A549 (cell line): ENCODE results near the gene MED12L. TPM values are rescaled to one million over a fixed set of nuclear protein-coding genes. Genes with fewer than 3 reads are reported as not detected.

Source experiments
- ATAC-seq, 2 experiments: fragments of 200-7000 bp in 1 of 2; fragments of >200 bp in 1 of 2; cut with Nextera tagmentation in 1 of 2; cut with Tn5 transposase in 1 of 2; 3 replicates each; pipeline versions ENCODE4 v1.8.0 to v1.9.1; 2018 to 2020; ENCODE audit warnings: mild to moderate bottlenecking in 1 of 2, moderate library complexity in 1 of 2
- CTCF ChIA-PET: fragments of 300-600 bp; sonication (Branson Sonifier 250); formaldehyde crosslinking; extraction: SDS; loops from one replicate; lab custom pipeline; 2021; ENCODE audit warnings: antibody characterized with exemption, inconsistent platforms; lab: Yijun Ruan, JAX
- POLR2A ChIA-PET: fragments of 350-600 bp; formaldehyde crosslinking; extraction: SDS; loops from one replicate; lab custom pipeline; 2021; ENCODE audit warnings: antibody characterized with exemption, inconsistent platforms; lab: Yijun Ruan, JAX
- DNase-seq, 2 experiments: peaks; one replicate each; pipeline versions ENCODE4 v3.0.0 to v3.0.0-alpha.2; 2011 to 2016; ENCODE audit warnings: low read depth in 1 of 2, low spot score in 1 of 2
- FAIRE-seq: peaks from 2 replicates; lab custom pipeline; 2011; peaks lifted over from hg19 to GRCh38; lab: Jason Lieb, UNC
- H3K27ac ChIP-seq, 2 experiments: fragments of >200 bp; sonication (Bioruptor Twin); formaldehyde crosslinking; 3 replicates each; pipeline ENCODE4 v1.5.1; 2016 to 2017
- H3K4me1 ChIP-seq: fragments of >200 bp; sonication (Bioruptor Twin); formaldehyde crosslinking; 3 replicates; pipeline ENCODE4 v1.6.1; 2016
- H3K4me2 ChIP-seq: fragments of >200 bp; sonication (Bioruptor Twin); formaldehyde crosslinking; 3 replicates; pipeline ENCODE4 v1.6.1; 2016
- H3K4me3 ChIP-seq: fragments of >200 bp; sonication (Bioruptor Twin); formaldehyde crosslinking; 3 replicates; pipeline ENCODE4 v1.5.1; 2016
- H3K9me3 ChIP-seq: fragments of >200 bp; sonication (Bioruptor Twin); formaldehyde crosslinking; 3 replicates; pipeline ENCODE4 v1.6.1; 2016
- CHD2 ChIP-seq: fragments of 150-350 bp; IDR thresholded peaks from 2 replicates; pipeline ENCODE4 v1.6.1; 2014; ENCODE audit warnings: low read length; ENCODE audit not compliant: partially characterized antibody
- FOXS1 ChIP-seq: fragments of 250-450 bp; sonication (Bioruptor Pico); IDR thresholded peaks from 2 replicates; pipeline ENCODE4 v1.5.0; 2020; ENCODE audit warnings: mild to moderate bottlenecking, moderate library complexity
- GATA3 ChIP-seq: IDR thresholded peaks from 2 replicates; pipeline ENCODE4 v1.6.1; 2012; ENCODE audit warnings: borderline replicate concordance
- HDAC2 ChIP-seq: fragments of 200-600 bp; sonication (generic); IDR thresholded peaks from 2 replicates; pipeline ENCODE4 v1.6.1; 2016
- HES2 ChIP-seq: fragments of >200 bp; sonication (Bioruptor Twin); formaldehyde crosslinking; IDR thresholded peaks from 2 replicates; pipeline ENCODE4 v1.6.1; 2016
- HEYL ChIP-seq: fragments of 250-450 bp; sonication (Bioruptor Pico); IDR thresholded peaks from 2 replicates; pipeline ENCODE4 v1.8.0; 2021; ENCODE audit warnings: mild to moderate bottlenecking, moderate library complexity
- HMGXB4 ChIP-seq: fragments of 250-450 bp; sonication (Bioruptor Pico); IDR thresholded peaks from 2 replicates; pipeline ENCODE4 v1.5.0; 2021; ENCODE audit warnings: mild to moderate bottlenecking, moderate library complexity, borderline replicate concordance
- HOXA7 ChIP-seq: fragments of 250-450 bp; sonication (Bioruptor Pico); IDR thresholded peaks from 2 replicates; pipeline ENCODE4 v1.5.0; 2020; ENCODE audit warnings: mild to moderate bottlenecking, moderate library complexity
- JUN ChIP-seq, 2 experiments: fragments of >200 bp; sonication (Bioruptor Twin); formaldehyde crosslinking; IDR thresholded peaks; 2 replicates in 1 of 2; 3 replicates in 1 of 2; pipeline ENCODE4 v1.6.1; 2016 to 2017
- MAX ChIP-seq: IDR thresholded peaks from 2 replicates; pipeline ENCODE4 v1.6.1; 2012
- NPAS2 ChIP-seq: fragments of 250-450 bp; sonication (Bioruptor Pico); IDR thresholded peaks from 2 replicates; pipeline ENCODE4 v1.8.0; 2022; ENCODE audit warnings: mild to moderate bottlenecking, moderate library complexity, borderline replicate concordance
- NR3C1 ChIP-seq: fragments of >200 bp; sonication (Bioruptor Twin); formaldehyde crosslinking; IDR thresholded peaks from 3 replicates; pipeline ENCODE4 v1.6.1; 2017
- PBX3 ChIP-seq: IDR thresholded peaks from 2 replicates; pipeline ENCODE4 v1.6.1; 2012
- POLR2A ChIP-seq: IDR thresholded peaks from 2 replicates; pipeline ENCODE4 v1.6.1; 2012; ENCODE audit warnings: mild to moderate bottlenecking, low read length
- POLR2AphosphoS2 ChIP-seq: conservative IDR thresholded peaks from 2 replicates; pipeline ENCODE4 v1.6.1; 2012; ENCODE audit warnings: low read length, improper control_type of control experiment, inconsistent platforms
- RCOR1 ChIP-seq: fragments of 150-350 bp; IDR thresholded peaks from 2 replicates; pipeline ENCODE4 v1.6.1; 2014; ENCODE audit warnings: antibody characterized with exemption, low read length, low read depth
- REST ChIP-seq: fragments of 200-600 bp; sonication (generic); IDR thresholded peaks from 2 replicates; pipeline ENCODE4 v1.6.1; 2016; ENCODE audit warnings: antibody characterized with exemption, mild to moderate bottlenecking, moderate library complexity
- RNF2 ChIP-seq: fragments of 200-600 bp; sonication (generic); IDR thresholded peaks from 2 replicates; pipeline ENCODE4 v1.6.1; 2016; ENCODE audit warnings: low read depth, mild to moderate bottlenecking, antibody characterized with exemption, moderate library complexity, borderline replicate concordance
- TP53 ChIP-seq: fragments of 250-450 bp; sonication (Bioruptor Pico); IDR thresholded peaks from 2 replicates; pipeline ENCODE4 v1.5.0; 2021; ENCODE audit warnings: mild to moderate bottlenecking, moderate library complexity
- USF2 ChIP-seq: fragments of 450-650 bp; IDR thresholded peaks from 2 replicates; pipeline ENCODE4 v1.6.1; 2014; ENCODE audit warnings: antibody characterized with exemption
- ZC3H11A ChIP-seq: fragments of 450-650 bp; IDR thresholded peaks from 2 replicates; pipeline ENCODE4 v1.6.1; 2014; ENCODE audit warnings: antibody characterized with exemption, mild to moderate bottlenecking
- ZFP36 ChIP-seq: fragments of 450-650 bp; IDR thresholded peaks from 2 replicates; pipeline ENCODE4 v1.6.1; 2014; ENCODE audit warnings: borderline replicate concordance; ENCODE audit not compliant: partially characterized antibody
- ZNF302 ChIP-seq: fragments of 250-450 bp; sonication (Bioruptor Pico); IDR thresholded peaks from 2 replicates; pipeline ENCODE4 v1.9.0; 2021; ENCODE audit warnings: inconsistent platforms, mild to moderate bottlenecking, moderate library complexity
- WGBS: methylation state at CpG from one replicate; pipeline ENCODE4 v1.1.6; 2017; ENCODE audit errors: missing lambda C conversion rate; 5-methylcytosine and 5-hydroxymethylcytosine counted together
- polyA plus RNA-seq, 4 experiments: library from polyadenylated mRNA; depleted of rRNA in 3 of 4; stranded (reverse); fragments of >200 nt; fragmentation: RNase III in 1 of 4; extraction: RNeasy Plus Mini Kit Qiagen cat#74134 plus additional on column Dnase treatment in 1 of 4; gene quantifications; 2 replicates in 3 of 4; 3 replicates in 1 of 4; pipeline ENCODE4 v1.2.3, GENCODE V29; 2011 to 2017

Gene MED12L
- polyA plus RNA-seq, 2 of the 4 experiments (the other 2 are of a cell fraction) = 0.32 to 0.63 TPM

GRCh38 chr3:151113343-151113742 is 27.9 kb downstream of the MED12L start:
- DNase-seq (no peak), FAIRE-seq (no peak), ATAC-seq (no peak)
- Histone ChIP-seq H3K4me3 (no peak overlapping the region), H3K4me2 (no peak overlapping the region), H3K9me3 (no peaks in the 10 kb centered on the region), H3K4me1 (no peaks in the 10 kb centered on the region), H3K27ac (no peak overlapping the region)
- POLR2A ChIA-PET = no interaction called here
- CTCF ChIA-PET = interaction anchor here (1.0 kb wide), 1 partner anchor 28 kb away, joined by 4 read pairs; the partner anchor contains the start of gene MED12L
- WGBS = 35% methylated on average over 1 of the region's 1 CpG
- TF ChIP-seq JUN (IDR thresholded peaks at IDR 0.05) (no peak), HOXA7 (CRISPR knock-in tag) (no peak), HES2 (no peak), HMGXB4 (CRISPR knock-in tag) (no peak), HEYL (CRISPR knock-in tag) (no peak), ZFP36 (no peak)

- WGBS = 71% methylated on average over 4 of the region's 4 CpGs
- no peak for TF ChIP-seq HES2
- TF ChIP-seq GATA3 = no peak
- TF ChIP-seq ZC3H11A = no peak
- no peak for TF ChIP-seq RCOR1
- TF ChIP-seq USF2 = no peak
- TF ChIP-seq PBX3 = no peak
- TF ChIP-seq POLR2AphosphoS2 = no peak
- TF ChIP-seq POLR2A = no peak
- no peak for TF ChIP-seq RNF2
- no peak for TF ChIP-seq FOXS1 (CRISPR knock-in tag)
- TF ChIP-seq MAX = no peak
- no peak for TF ChIP-seq ZNF302 (CRISPR knock-in tag)
- no peak for TF ChIP-seq NR3C1
- no peak for TF ChIP-seq HDAC2
- TF ChIP-seq CHD2 = no peak
- no peak for TF ChIP-seq REST
- TF ChIP-seq NPAS2 (CRISPR knock-in tag) = no peak
- TF ChIP-seq TP53 = no peak
- no peak for TF ChIP-seq ZFP36
- Histone ChIP-seq H3K4me1 (no peaks in the 10 kb centered on the region), H3K27ac (no peak overlapping the region), H3K4me2 (no peak overlapping the region), H3K9me3 (no peaks in the 10 kb centered on the region), H3K4me3 (no peak overlapping the region)
- ATAC-seq (no peak), FAIRE-seq (no peak), DNase-seq (no peak)
- POLR2A ChIA-PET = no interaction called here
- CTCF ChIA-PET = no interaction called here
Observed at GRCh38 chr3:151117047-151117446, 31.6 kb downstream of the MED12L start.
